NCI-H2081 (cell line): ENCODE data around the gene FOXP1.
A peak's percentile ranks its signal among the peaks of the same experiment; 100 is the strongest.

Experiments
- DNase-seq, 2 experiments: peaks; one replicate each; lab custom pipeline; 2025; lab: John Stamatoyannopoulos, UW

The FOXP1 gene

DNA sequence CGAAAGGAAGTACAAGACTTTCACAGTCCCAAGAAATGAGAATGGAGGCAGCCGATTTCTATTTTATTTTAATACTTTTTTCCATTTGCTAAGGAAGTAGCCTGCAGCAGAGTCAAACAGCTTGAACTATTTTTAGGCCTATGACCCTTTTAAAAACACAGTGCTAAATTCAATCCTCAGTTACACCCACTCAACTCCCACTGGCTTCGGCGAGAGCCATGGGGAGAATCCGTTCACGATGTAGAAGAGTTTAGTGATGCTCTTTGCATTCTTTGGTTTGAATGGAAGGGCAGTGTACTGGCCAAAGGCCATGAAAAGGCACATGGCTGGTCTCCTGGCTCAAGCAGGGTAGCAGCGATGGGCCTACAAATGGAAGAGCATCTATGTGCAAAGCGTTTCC, 343.5 kb downstream of the FOXP1 start:
- no peak for DNase-seq

DNA sequence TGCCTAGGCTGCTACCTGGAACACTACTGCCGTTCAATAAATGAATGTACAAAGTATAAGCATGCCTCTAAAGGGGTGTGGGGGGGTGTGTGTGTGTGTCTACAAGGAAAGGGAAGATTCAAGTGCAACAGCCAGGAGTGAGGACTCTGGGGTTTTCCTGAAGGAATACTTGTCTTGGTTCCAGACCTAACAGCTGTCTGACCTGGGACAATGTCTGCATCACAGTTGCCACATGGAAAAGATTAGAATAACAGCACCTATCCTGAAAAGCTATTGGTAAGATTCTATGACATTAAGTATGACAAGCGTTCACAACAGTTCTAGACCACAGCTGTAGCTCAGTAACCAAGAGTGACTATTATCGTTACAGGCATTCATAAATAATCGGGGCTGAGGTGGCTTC, 345.2 kb downstream of the FOXP1 start:
- DNase-seq = no peak

DNA sequence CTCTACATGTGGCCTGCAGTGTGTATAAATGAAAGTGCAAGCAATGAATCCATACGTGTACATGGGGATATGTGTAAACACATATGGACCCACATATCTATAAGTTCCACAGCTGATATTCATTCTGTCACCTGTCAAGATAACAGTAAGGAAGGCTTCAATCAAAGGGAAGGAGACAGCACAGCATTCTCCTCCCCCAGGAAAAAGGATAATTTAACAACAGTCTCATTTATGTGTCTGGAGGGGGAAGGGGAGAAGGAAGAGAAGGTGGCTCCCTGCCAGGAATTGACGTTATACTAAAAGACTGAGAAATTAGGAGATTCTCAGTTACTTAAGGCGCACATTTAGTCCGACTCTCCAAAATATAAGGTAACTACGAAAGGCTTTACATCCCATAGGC, 345.9 kb downstream of the FOXP1 start:
- no peak for DNase-seq

DNA sequence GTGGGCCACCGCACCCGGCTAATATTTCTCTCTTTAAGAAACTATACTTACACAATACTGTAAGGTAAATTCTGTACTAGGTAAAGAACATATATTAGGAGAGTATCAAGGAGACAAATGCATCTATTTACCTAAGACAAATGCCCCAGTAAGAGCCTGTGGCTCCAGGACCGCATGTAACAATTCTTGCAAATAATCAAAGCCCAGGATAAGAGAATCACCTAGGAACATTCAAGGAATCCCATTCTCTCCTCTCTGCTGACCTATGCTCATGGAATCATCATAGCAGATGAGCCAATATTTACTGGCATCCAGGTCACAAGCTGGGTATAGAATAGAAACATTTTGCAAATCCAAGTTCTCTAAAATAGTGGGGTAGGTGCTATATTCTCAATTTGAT, 347.7 kb downstream of the FOXP1 start:
- DNase-seq = no peak

DNA sequence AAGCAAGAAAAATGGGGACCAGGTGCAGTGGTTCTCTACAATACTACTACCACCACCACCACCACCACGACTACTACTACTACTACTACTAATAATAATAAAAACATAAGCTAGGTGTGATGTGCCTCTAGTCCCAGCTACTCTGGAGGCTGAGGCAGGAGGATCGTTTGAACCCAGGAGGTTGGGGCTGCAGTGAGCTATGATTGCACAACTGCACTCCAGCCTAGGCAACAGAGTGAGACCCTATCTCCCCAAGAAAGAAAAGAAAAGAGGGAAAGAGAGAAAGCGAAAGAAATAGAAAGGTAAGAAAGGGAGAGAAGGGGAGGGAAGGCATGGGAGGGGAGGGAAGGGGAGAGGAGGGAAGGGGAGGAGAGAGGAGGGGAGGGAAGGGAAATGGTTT, 350.6 kb downstream of the FOXP1 start:
- DNase-seq = no peak

DNA sequence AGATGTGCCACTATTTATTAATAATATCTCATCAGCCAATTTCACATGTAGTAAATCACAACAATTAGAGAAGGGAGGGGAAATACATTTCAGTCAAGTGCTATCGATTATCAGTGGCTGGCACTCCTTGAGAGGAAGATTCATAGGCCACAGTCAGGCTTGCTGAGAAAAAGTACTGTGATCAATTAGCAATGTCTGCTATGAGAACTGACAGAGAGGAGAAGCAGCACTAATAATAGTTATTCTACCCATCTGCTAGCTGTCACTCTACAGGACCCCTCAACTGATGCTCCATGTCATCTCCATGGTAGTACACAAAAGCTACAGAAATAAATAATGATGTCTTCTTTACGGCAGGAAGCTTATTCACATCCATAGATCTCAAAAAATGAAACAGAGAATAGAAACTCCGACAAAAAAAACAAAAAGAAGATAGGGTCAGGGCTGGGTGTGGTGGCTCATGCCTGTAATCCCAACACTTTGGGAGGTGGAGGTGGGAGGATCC, 351.3 kb downstream of the FOXP1 start:
- no peak for DNase-seq

DNA sequence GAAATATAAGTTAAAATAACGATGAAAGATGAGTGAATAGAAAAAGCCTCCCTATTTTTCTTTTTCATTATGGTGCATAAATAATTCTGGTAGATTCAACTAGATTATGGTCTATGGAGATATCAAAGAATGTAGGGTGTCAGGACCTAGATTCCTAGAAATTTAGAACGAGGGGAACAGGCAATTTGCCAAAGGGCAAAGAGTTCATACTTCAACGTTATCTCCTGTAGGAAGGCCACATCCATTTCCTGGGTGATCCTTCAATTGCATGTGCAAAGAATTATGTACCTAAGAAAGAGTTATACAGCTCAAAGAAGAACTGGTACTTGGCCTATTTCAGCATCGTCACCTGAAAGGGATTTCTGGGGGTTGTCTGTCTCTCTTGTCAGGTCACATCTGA, 351.8 kb downstream of the FOXP1 start:
- DNase-seq = no peak

DNA sequence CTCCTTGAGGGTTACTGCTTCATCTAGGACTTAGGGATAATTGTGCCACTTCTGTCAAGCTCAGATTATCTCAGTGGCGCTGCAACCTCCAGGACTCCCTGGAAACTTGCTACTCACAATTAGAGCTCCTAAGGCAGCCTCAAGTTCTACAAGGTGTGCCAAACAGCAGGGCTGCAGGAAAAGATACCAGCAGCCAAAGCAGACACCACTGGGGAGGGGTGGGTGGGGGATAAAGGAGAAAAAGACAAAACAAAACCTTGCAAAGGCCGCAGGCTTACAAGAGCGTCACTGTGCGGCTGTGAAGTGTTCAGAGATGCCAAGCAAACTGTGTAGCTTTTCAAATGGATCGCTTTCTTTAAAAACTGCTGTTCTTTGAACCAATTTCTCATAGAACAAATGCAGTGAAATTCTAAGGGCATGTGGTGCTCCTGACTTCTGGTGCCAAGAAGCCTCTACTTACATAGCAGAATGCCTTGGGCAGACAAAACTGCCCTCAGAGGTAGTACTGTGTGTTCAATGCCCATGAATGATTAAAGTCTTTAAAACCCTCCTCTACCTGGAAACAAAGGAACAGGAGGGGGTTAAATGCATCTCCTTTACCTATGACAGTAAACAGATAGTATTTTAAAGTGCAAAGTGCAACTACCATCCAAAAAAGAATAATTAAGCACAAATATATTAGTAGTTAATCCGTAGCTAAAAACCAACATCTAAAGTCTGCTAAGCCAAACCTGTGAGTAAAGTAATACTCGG, 353.4 kb downstream of the FOXP1 start:
- no peak for DNase-seq

DNA sequence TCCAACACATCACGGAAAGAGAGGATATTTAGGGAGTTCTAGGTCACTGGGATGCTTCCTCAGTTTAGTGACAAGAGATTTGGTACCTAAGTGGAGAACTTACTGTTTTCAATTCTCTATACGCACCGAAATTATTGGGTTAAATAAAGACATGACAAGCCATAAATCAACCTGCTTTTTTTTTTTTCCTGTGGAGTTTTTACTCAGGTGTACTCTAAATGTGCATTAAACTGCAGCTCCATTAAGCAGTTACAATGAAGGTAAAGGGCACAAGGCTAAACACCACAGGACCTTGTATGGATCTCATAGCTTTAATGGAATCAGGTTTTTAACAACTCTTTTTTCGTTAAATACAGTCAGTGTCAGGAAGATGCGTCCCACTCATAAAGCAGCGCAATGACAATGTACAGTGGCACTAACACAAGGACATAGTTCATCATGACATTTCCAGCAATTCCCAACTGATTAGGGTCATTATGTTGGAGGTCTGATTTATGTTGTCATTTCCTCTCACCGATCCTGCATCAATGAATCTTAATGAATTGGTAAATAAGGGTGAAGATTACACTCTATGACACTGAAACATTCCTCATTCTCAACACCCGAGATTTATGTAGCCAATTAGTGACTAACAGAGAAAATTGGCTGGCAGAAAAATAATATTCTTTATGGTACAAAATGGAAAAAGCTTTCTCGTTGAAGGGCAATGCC, 355.2 kb downstream of the FOXP1 start:
- DNase-seq = peak; percentile 38 to 79

DNA sequence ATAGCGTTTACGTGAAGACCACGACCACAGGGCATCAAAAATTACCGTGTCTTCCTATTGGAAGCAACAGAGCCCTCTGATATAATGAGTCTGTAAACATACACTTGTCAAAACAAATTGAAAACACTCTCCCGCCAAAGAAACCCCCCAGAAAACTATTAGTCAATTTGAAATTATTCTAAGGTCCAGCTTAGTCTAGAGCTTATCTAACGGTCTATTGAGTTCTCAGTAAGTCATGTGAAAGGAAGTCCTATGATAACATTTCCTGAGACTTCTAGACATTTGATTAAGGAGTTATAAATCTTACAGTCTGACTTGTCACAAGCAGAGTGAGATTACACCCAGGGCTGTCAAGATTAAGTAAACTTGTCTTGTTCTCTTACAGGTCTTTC, 356.3 kb downstream of the FOXP1 start:
- no peak for DNase-seq

DNA sequence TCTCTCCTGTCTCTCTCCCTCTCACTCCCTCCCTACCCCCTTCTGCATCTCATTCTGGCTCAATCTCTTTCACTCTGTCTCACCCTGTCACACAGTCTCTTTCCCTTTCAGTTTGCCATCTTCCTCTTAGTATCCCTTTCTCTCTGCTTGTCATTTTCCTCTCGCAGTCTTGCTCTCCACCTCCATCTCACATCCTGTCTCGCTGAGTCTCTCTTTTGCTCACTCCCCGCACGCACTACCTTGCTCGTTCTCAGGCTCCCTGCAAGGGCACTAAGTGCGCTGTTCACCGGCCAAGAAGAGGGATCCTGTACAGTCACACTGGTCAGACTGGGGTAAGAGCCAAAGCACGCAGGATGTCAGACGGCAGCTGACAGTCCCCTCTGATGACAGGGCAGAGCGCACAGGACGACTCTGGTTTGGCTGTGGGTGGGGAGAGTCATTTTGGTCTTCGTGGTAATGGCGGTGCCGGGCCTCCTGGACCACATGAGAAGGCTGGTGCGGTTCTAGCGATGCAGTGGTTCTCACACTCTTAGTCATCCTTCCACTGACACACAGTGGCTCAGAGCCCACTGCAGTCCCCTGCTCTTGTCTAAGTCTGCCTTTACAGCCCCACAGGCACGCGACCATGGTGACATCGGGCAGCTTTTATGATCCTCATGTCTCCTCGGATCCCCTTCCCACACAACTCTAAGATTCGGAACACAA, 356.8 kb downstream of the FOXP1 start:
- DNase-seq = peak in 1 of 2 experiments; percentile 17

DNA sequence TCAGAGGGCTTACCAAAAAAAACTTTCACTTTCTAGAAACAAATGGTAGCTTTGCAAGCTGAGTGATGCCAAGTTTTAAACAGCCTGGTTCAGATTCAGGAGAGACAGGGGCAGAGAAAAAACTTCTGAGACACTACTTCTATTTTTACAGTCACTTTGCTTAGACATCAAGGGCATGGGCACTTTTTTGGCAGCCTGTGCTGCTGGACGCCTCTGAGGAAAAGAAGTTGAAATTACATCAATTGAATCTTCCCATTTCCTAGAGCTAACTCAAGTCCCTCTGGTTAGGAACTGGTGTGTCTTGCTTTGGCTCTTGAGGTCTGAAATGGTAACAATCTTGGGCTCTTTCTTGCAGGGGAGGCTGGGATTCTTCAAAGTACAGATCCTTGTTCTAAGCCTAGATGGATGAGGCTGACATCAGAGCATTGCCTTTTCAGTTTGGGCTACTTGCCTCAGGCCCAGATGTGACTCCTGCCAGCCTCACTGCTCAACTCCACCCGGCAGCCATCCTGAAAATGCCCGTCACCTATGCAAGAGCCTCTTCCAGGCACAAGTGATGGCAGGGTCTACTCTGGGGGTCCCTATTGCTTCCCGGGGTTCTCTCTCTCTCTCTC, 357.5 kb downstream of the FOXP1 start:
- DNase-seq = no peak

DNA sequence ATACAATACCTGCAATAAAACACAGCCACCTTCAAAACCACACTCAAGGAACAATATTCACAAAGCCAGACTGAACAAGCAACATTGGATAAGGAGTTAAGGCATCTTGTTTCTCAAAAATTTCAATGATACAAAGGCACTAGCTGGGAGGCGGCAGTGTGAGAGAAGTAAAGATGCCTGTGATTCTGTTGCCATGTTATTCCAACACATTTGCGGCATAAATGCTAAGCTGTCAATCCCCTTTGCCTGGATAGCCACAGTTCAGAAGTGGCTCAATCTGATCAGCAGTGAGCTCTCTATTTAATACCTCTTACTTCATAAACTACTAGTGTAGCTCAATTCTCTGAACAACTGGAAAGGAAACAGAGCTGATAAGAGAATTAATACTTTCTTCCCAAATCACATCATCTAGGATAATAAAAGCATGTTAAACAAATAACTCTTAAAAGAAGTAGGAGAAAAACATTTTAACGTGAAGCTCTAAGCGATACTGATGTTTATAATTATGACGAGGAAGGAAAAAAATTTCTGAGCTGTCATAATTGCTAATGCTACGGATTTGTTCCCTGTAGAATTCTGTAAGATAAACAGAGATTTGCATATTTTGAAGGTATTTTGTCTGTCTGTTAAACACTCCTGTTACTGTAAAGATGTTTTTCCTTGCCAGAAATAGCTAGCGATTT, 358.4 kb downstream of the FOXP1 start:
- no peak for DNase-seq

DNA sequence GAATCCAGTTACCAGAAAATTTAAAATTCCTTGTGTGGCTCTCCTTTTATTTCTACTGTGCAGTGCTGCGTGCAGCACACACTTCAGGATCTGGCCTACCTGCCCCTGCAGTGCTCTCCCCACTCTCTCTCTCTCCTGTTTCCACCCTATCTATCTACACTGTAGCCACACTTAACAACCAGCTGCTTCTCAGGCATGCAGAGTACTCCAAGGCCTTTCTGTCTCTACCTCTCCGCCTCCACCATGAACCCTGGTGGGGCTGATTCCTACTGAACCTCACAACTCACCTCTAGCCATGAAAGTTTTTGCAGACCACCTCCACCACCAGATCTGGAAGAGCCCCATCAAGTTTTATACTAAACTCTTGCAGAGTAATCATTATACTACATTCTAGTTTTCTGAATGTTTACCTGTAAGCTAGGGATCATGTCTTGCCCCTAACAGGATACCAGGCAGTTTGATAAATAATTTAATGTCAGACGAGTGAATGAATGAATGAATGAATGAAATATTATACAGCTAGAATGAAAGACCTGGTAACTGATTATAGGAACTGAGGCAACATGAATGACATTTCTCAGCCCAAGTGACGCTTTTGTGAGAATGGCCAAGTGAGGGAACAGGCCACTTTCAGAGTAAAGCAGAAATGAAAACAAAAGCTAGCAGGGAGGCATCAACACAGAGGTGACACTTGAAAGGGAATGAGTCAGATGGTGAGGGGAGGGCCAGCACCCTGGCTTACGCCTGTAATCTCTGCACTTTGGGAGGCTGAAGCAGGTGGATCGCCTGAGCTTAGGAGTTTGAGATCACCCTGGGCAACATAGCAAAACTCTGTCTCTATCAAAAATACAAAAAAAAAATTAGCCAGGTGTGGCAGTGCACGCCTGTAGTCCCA, 363.5 kb downstream of the FOXP1 start:
- no peak for DNase-seq

DNA sequence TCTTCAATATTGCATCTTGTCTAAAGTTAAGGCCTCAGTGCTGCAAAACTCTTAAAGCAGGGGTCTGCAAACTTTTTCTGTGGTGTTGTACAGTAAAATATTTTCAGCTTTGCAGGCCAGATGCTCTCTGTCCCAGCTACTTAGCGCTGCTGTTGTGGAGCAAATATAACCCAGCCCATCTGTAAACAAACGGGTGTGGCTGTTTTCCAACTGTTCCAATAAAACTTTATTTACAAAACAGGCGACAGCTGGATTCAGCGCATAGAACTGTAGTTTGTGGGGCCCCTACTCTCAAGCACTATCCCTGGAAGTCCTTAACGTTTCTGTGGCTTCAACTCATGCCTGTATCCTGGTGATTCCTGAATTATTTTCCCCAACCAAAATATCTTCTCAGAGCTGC, 365.0 kb downstream of the FOXP1 start:
- no peak for DNase-seq

DNA sequence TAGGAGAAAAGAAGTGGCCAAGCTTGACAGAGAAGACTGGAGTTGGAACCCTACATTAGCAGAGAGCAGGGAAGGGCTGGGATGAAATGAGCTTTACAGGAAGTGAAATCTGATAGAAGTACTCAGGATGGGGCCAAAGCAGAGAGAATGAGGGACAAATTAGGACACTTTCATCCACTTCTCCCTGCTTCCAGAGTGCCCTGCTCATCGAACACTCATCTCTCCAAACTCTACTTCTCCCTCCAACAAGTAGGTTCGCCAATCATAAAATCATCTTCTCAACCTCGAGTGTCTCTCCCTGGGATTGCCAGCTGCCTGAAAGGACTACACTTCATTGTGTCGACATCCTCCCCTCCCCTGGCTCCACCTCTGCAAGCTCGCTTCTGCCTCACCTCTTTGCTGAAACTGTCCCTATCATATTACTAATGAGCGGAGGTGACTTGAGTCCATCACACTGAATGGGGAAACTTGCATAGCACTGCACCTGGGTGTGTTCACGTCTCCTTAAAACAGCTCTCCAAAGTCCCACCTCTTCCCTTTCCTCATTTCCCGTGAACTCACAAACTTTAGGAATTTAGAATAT, 365.8 kb downstream of the FOXP1 start:
- DNase-seq = no peak

DNA sequence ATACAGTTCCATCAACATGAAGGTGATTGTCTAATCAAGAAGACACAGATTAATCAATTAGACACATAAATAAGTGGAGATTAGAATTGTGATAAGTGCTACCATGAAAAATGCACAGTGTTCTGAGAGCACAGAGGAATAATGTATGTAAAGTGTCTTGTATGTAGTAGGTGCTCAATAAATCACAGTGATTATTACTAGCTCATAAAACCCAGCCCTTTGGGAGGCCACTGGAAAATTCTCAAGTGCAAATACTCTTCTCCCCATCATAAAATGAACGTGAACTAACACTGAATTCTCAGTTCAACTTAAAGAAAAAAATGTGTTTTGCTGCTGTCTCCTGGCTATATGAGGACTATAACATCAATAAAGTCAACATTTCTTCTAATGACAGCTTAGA, 368.2 kb downstream of the FOXP1 start:
- no peak for DNase-seq

DNA sequence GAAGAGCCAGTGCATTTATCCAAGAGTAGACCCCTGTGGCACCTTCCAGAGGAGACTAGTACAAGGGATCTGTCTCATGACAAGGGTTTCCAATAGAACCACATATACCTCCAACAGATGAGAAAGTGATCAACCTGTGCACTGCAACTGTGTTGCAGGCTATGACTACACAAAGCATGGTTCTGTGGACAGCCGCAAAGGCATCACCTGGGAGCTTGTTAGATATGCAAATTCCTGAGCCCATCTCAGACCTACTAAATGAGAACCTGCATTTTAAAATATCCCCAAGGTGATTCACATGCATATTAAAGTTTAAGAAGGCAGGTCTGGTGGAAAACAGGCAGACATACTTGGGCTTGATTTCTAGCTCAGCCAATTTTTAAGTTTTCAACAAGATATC, 368.7 kb downstream of the FOXP1 start:
- DNase-seq = no peak

DNA sequence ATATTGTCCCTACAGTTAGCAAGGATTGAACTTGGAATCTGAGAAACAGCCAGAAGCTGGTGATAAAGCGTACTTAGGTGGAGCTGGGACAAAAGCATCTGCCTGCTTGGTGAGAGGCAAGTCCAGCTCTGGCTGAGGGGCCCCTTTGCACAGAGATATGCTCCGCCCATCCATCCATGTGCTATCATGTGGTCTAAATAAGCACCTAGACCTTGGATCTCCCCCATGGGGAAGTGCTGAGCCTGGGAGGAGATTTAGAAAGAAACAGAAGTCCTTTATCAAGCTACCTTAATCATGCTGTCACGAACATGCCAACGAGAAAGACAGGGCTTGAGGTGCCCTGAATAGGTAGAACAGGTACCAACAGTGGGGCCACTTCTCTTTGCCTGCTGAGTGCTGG, 369.5 kb downstream of the FOXP1 start:
- DNase-seq = no peak

DNA sequence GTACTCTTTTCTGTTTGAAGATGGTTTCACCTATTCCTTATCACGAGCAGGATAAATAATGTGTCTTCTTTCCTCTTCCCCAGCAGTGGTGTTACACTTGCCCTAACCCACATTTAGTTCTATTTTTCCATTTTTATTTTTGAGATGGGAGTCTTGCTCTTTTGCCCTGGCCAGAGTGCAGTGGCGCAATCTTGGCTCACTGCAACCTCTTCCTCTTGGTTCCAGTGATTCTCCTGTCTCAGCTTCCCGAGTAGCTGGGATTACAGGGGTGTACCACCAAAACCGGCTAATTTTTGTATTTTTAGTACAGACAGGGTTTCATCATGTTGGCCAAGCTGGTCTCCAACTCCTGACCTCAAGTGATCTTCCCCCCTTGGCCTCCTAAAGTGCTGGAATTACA, 372.4 kb downstream of the FOXP1 start:
- DNase-seq = no peak
